SK-N-SH (cell line): ENCODE results near the gene GRM7. TPM values are rescaled to one million over a fixed set of nuclear protein-coding genes. Genes with fewer than 3 reads are reported as not detected.

Experiments used
- CTCF ChIA-PET: fragments of 300-600, 350-600 bp; formaldehyde crosslinking; extraction: SDS; loops from one replicate; lab custom pipeline; 2021; lab: Yijun Ruan, JAX
- POLR2A ChIA-PET: fragments of 350-600 bp; sonication (Branson Sonifier 250); formaldehyde crosslinking; extraction: SDS; loops from one replicate; lab custom pipeline; 2020; ENCODE audit warnings: antibody characterized with exemption, inconsistent platforms; lab: Yijun Ruan, JAX
- DNase-seq: peaks from one replicate; pipeline ENCODE4 v3.0.0; 2012
- H2AFZ ChIP-seq: fragments of 200-600 bp; sonication (generic); 2 replicates; pipeline ENCODE4 v1.8.1; 2016; ENCODE audit warnings: antibody characterized with exemption, mild to moderate bottlenecking, low read depth
- H3F3A ChIP-seq: fragments of 200-600 bp; sonication (generic); replicated peaks from 2 replicates; pipeline ENCODE3; 2016; ENCODE audit warnings: antibody characterized with exemption, mild to moderate bottlenecking; ENCODE audit not compliant: insufficient read depth
- H3K27ac ChIP-seq, 2 experiments: fragments of 200-500 bp in 1 of 2; fragments of 200-600 bp in 1 of 2; sonication (Bioruptor generic) in 1 of 2; sonication (generic), shearing (Covaris generic) in 1 of 2; 2 replicates each; pipeline versions ENCODE4 v1.5.1 to v1.6.1; 2014 to 2016; ENCODE audit warnings: low read depth in 2 of 2, inconsistent platforms in 1 of 2, low read length in 1 of 2, mild to moderate bottlenecking in 1 of 2, mixed read lengths in 1 of 2
- H3K27me3 ChIP-seq: fragments of 200-600 bp; sonication (generic), shearing (Covaris generic); 2 replicates; pipeline ENCODE4 v1.6.1; 2016; ENCODE audit warnings: mixed run types; ENCODE audit not compliant: insufficient read depth
- H3K36me3 ChIP-seq, 2 experiments: fragments of 200-500 bp in 1 of 2; fragments of 200-600 bp in 1 of 2; sonication (Bioruptor generic) in 1 of 2; sonication (generic) in 1 of 2; replicated peaks in 1 of 2; 2 replicates each; pipeline versions ENCODE3 to v1.5.1; 2014 to 2016; ENCODE audit warnings: low read length in 1 of 2, mild to moderate bottlenecking in 1 of 2; ENCODE audit not compliant: insufficient read depth in 2 of 2, control insufficient read depth in 1 of 2
- H3K4me1 ChIP-seq, 2 experiments: fragments of 200-500 bp in 1 of 2; fragments of 200-600 bp in 1 of 2; sonication (Bioruptor generic) in 1 of 2; sonication (generic), shearing (Covaris generic) in 1 of 2; 2 replicates each; pipeline versions ENCODE4 v1.5.1 to v1.6.1; 2014 to 2016; ENCODE audit warnings: low read depth in 1 of 2, low read length in 1 of 2, mixed run types in 1 of 2; ENCODE audit not compliant: insufficient read depth in 2 of 2, control insufficient read depth in 1 of 2
- H3K4me2 ChIP-seq: fragments of 200-600 bp; sonication (generic), shearing (Covaris generic); 2 replicates; pipeline ENCODE4 v1.6.1; 2017; ENCODE audit warnings: mixed run types
- H3K4me3 ChIP-seq, 2 experiments: fragments of 200-500 bp in 1 of 2; fragments of 200-600 bp in 1 of 2; sonication (Bioruptor generic) in 1 of 2; sonication (generic), shearing (Covaris generic) in 1 of 2; 2 replicates each; pipeline versions ENCODE4 v1.5.1 to v1.8.1; 2014 to 2016; ENCODE audit warnings: low read depth in 2 of 2, inconsistent platforms in 1 of 2, low read length in 1 of 2, mild to moderate bottlenecking in 1 of 2, mixed read lengths in 1 of 2, moderate library complexity in 1 of 2
- H3K79me2 ChIP-seq: fragments of 200-600 bp; sonication (generic); 2 replicates; pipeline ENCODE4 v1.8.1; 2017; ENCODE audit warnings: mild to moderate bottlenecking; ENCODE audit not compliant: insufficient read depth
- H3K9ac ChIP-seq: fragments of 200-600 bp; sonication (generic); 2 replicates; pipeline ENCODE4 v1.6.1; 2017; ENCODE audit warnings: mixed run types
- H3K9me2 ChIP-seq: fragments of 200-600 bp; sonication (generic); 2 replicates; pipeline ENCODE4 v1.6.1; 2017; ENCODE audit warnings: mixed run types
- H3K9me3 ChIP-seq: fragments of 200-600 bp; sonication (generic); 2 replicates; pipeline ENCODE4 v1.6.1; 2017; ENCODE audit warnings: mixed run types, mild to moderate bottlenecking, moderate library complexity
- H4K20me1 ChIP-seq: fragments of 200-600 bp; sonication (generic); 2 replicates; pipeline ENCODE4 v1.6.1; 2017; ENCODE audit warnings: mild to moderate bottlenecking, mixed run types; ENCODE audit not compliant: insufficient read depth
- ELF1 ChIP-seq: IDR thresholded peaks from 2 replicates; pipeline ENCODE4 v1.4.0; 2012
- EP300 ChIP-seq, 2 experiments: IDR thresholded peaks; 2 replicates each; pipeline versions ENCODE4 v1.4.0 to v1.6.1; 2012; ENCODE audit warnings: borderline replicate concordance in 1 of 2, low read depth in 1 of 2, low read length in 1 of 2
- FOSL2 ChIP-seq: IDR thresholded peaks from 2 replicates; pipeline ENCODE4 v1.4.0; 2012; ENCODE audit warnings: low read depth, mild to moderate bottlenecking, moderate library complexity, borderline replicate concordance
- FOXM1 ChIP-seq: IDR thresholded peaks from 2 replicates; pipeline ENCODE4 v1.4.0; 2012; ENCODE audit warnings: low read depth, mild to moderate bottlenecking
- GATA2 ChIP-seq: sonication (generic); formaldehyde crosslinking; IDR thresholded peaks from 2 replicates; pipeline ENCODE4 v1.5.0; 2020; ENCODE audit warnings: mild to moderate bottlenecking, missing genetic modification reagents
- MEF2A ChIP-seq: IDR thresholded peaks from 2 replicates; pipeline ENCODE4 v1.4.0; 2012; ENCODE audit warnings: low read depth, borderline replicate concordance
- MXI1 ChIP-seq: IDR thresholded peaks from 2 replicates; pipeline ENCODE4 v1.6.1; 2012; ENCODE audit warnings: mild to moderate bottlenecking, low read depth, low read length, improper control_type of control experiment
- POLR2AphosphoS5 ChIP-seq: IDR thresholded peaks from 2 replicates; pipeline ENCODE4 v1.6.1; 2012; ENCODE audit warnings: low read depth, low read length
- RAD21 ChIP-seq: IDR thresholded peaks from 2 replicates; pipeline ENCODE4 v1.6.1; 2012; ENCODE audit warnings: mild to moderate bottlenecking, low read length
- RXRA ChIP-seq: IDR thresholded peaks from 2 replicates; pipeline ENCODE4 v1.4.0; 2012; ENCODE audit warnings: low read depth, mild to moderate bottlenecking, borderline replicate concordance
- SMC3 ChIP-seq: IDR thresholded peaks from 2 replicates; pipeline ENCODE4 v1.6.1; 2012; ENCODE audit warnings: low read depth, low read length, improper control_type of control experiment
- TCF12 ChIP-seq: IDR thresholded peaks from 2 replicates; pipeline ENCODE4 v1.4.0; 2012
- WGBS: methylation state at CpG from one replicate; pipeline ENCODE4 v1.1.6; 2017; ENCODE audit warnings: low lambda C conversion rate; 5-methylcytosine and 5-hydroxymethylcytosine counted together
- polyA plus RNA-seq, 3 experiments: library from polyadenylated mRNA; depleted of rRNA; stranded (reverse); fragments of >200 nt; gene quantifications; 2 replicates each; pipeline ENCODE4 v1.2.3, GENCODE V29; 2012
- TF ChIP-seq, protein P1 (sequence below): fragments of 150-350 bp; IDR thresholded peaks from 2 replicates; pipeline ENCODE4 v1.6.1; 2016; ENCODE audit warnings: mild to moderate bottlenecking, low read depth, low read length
- TF ChIP-seq, protein P2 (sequence below): IDR thresholded peaks from 2 replicates; pipeline ENCODE4; 2012
- TF ChIP-seq, protein P3 (sequence below): IDR thresholded peaks from 2 replicates; pipeline ENCODE4 v1.4.0; 2012; ENCODE audit warnings: low read depth, borderline replicate concordance

The GRM7 gene
- polyA plus RNA-seq, 1 of the 3 experiments (the other 2 are of a cell fraction), result 0.03 TPM

DNA sequence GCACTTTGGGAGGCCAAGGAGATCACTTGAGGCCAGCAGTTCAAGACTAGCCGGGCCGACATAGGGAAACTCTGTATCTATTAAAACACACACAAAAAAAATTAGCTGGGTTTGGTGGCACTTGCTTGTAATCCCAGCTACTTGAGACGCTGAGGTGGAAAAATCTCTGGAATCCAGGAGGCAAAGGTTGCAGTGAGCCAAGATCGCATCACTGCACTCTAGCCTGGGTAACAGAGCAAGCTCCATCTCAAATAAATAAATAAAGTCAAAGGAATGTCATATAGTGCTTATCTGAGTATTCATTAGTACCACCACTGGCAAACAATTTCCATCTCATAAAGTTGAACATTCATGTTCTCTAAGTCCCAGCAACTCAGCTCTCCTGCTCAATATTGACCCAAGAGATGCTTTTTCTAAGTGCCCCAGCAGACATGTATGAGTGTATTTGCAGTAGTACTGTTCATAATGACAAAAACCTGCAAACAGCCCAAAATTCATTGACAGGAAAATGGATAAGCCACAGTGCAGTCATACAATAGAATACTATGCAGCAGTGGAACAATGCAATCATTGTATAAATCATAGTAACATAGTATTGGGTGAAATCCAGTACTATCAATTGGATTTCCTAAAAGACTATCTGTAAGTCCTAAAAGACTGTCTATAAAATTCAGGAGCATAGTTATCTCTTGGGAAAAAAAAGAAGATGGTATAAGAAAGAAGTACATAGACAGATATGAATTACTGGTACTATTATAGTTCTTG is 889.2 kb downstream of the GRM7 start:
- Histone ChIP-seq H2AFZ (no peak overlapping the region), H3K9me2 (no peaks in the 10 kb centered on the region), H3K79me2 (no peaks in the 10 kb centered on the region), H3K27ac (no peak overlapping the region), H3K27me3 (no peaks in the 10 kb centered on the region), H3F3A (no peaks in the 10 kb centered on the region), H4K20me1 (no peaks in the 10 kb centered on the region), H3K4me3 (no peak overlapping the region), H3K4me2 (no peak overlapping the region), H3K4me1 (no peaks in the 10 kb centered on the region), H3K36me3 (no peaks in the 10 kb centered on the region), H3K9ac (no peak overlapping the region), H3K9me3 (no peaks in the 10 kb centered on the region)
- CTCF ChIA-PET, result no interaction called here
- TF ChIP-seq, protein P1, sequence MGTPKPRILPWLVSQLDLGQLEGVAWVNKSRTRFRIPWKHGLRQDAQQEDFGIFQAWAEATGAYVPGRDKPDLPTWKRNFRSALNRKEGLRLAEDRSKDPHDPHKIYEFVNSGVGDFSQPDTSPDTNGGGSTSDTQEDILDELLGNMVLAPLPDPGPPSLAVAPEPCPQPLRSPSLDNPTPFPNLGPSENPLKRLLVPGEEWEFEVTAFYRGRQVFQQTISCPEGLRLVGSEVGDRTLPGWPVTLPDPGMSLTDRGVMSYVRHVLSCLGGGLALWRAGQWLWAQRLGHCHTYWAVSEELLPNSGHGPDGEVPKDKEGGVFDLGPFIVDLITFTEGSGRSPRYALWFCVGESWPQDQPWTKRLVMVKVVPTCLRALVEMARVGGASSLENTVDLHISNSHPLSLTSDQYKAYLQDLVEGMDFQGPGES, result no peak
- TF ChIP-seq MXI1, result no peak
- no peak for TF ChIP-seq POLR2AphosphoS5
- POLR2A ChIA-PET, result no interaction called here
- DNase-seq, result no peak
- WGBS, result 47% methylated on average over 4 of the region's 4 CpGs

DNA sequence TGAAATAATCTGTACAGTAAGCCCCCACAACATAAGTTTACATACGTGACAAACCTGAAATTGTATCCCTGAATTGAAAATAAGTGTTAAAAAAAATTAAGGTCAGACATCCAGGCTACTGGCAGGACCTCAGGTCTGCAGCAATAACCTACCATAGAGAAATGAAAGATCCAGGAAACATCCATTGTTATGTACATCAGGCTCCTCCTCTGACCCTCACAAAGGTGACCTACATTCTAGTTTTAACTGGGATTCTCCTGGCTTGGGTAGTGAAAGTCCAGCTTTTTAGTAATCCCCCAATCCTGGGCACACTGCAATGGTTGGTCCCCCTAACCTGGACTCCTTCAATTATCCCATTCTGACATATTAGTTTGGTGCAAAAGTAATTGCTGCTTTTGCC is 891.1 kb downstream of the GRM7 start:
- no peak overlapping the region for H3K9ac ChIP-seq
- TF ChIP-seq TCF12 (no peak), EP300 (IDR thresholded peaks at IDR 0.05; ENCODE audit: borderline replicate concordance in 1 of 2, low read depth in 1 of 2, low read length in 1 of 2) (no peak), FOSL2 (no peak), RAD21 (no peak), FOXM1 (no peak), SMC3 (no peak), RXRA (no peak), ELF1 (no peak), MEF2A (no peak), GATA2 (CRISPR knock-in tag) (no peak)
- TF ChIP-seq, protein P1, result no peak
- TF ChIP-seq, protein P2, sequence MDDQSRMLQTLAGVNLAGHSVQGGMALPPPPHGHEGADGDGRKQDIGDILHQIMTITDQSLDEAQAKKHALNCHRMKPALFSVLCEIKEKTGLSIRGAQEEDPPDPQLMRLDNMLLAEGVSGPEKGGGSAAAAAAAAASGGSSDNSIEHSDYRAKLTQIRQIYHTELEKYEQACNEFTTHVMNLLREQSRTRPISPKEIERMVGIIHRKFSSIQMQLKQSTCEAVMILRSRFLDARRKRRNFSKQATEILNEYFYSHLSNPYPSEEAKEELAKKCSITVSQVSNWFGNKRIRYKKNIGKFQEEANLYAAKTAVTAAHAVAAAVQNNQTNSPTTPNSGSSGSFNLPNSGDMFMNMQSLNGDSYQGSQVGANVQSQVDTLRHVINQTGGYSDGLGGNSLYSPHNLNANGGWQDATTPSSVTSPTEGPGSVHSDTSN, result no peak
- TF ChIP-seq, protein P3, sequence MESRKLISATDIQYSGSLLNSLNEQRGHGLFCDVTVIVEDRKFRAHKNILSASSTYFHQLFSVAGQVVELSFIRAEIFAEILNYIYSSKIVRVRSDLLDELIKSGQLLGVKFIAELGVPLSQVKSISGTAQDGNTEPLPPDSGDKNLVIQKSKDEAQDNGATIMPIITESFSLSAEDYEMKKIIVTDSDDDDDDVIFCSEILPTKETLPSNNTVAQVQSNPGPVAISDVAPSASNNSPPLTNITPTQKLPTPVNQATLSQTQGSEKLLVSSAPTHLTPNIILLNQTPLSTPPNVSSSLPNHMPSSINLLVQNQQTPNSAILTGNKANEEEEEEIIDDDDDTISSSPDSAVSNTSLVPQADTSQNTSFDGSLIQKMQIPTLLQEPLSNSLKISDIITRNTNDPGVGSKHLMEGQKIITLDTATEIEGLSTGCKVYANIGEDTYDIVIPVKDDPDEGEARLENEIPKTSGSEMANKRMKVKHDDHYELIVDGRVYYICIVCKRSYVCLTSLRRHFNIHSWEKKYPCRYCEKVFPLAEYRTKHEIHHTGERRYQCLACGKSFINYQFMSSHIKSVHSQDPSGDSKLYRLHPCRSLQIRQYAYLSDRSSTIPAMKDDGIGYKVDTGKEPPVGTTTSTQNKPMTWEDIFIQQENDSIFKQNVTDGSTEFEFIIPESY, result no peak
- no peaks in the 10 kb centered on the region for H3K4me1 ChIP-seq
- no peaks in the 10 kb centered on the region for H4K20me1 ChIP-seq
- H3K9me2 ChIP-seq, result no peaks in the 10 kb centered on the region
- CTCF ChIA-PET, result no interaction called here
- no peak overlapping the region for H3K4me3 ChIP-seq
- no peaks in the 10 kb centered on the region for H3F3A ChIP-seq
- DNase-seq, result no peak
- 8% methylated on average over 1 of the region's 1 CpG for WGBS
- H3K79me2 ChIP-seq, result no peaks in the 10 kb centered on the region
- no peaks in the 10 kb centered on the region for H3K36me3 ChIP-seq
- H2AFZ ChIP-seq, result no peak overlapping the region
- H3K27me3 ChIP-seq, result no peaks in the 10 kb centered on the region
- H3K4me2 ChIP-seq, result no peak overlapping the region
- no peak overlapping the region for H3K27ac ChIP-seq
- H3K9me3 ChIP-seq, result no peaks in the 10 kb centered on the region
- POLR2A ChIA-PET, result no interaction called here
